ENCODE results near the gene RGS3.
"Not testable (repeated sequence)": the region's sequence is repeated elsewhere in the genome, so short reads cannot be mapped to it uniquely, and the experiment has no call there.

Gene RGS3

GRCh38 chr9:113463418-113464285, at the start of gene RGS3:
RGS3 (plus strand) TSS chr9:113463727; CDS start chr9:113463803, 76 bp downstream.
- no peak for DNase-seq

- DNase-seq: no peak
These were observed 47.3 kb upstream of the RGS3 start for GRCh38 chr9:113416149-113416721.

GRCh38 chr9:113417370-113417769, 46.2 kb upstream of the RGS3 start:
- DNase-seq: peak; percentile 26

- DNase-seq: no peak
These were observed 41.8 kb upstream of the RGS3 start for GRCh38 chr9:113421726-113422125.

DNA sequence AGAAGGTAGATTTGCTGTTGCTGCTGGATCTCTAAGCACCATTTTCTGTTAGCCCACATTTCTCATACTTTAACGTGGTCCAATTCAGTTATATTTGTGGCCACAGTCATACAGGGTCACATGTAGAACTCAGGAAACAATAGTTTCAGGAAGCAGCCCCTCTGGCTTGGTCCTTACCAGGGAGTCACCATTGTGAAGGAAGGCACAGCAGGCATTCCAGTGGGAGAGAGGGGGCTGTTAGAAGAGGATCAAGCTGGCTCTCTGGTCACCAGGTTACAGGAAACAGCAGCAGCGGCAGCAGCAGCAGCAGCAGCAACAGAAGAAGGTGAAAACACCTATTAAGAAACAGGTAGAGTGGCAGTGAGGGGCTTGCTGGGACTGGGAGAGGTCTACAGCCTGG, 38.5 kb upstream of the RGS3 start:
- no peak for DNase-seq

DNA sequence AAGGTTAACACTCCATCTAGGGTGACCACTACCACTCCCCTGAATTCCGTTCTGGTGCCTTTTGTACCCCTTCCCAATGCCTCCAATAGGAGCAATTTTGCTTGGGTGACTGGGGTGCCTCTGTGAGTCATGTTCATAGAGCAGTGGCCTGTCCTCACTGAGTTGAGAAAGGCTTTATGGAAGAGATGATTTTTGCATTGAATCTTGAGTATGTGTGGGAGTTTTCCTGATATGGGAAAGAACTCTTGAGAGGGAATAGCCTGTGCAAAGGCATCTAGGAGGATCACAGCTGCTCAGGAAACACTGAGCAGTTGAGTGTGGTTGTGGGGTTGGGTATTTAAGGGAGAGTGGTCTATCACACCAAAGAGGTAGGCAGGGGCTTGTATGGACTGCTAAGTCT, 36.8 kb upstream of the RGS3 start:
- no peak for DNase-seq

GRCh38 chr9:113427629-113428028, 35.9 kb upstream of the RGS3 start:
- DNase-seq: no peak

DNA sequence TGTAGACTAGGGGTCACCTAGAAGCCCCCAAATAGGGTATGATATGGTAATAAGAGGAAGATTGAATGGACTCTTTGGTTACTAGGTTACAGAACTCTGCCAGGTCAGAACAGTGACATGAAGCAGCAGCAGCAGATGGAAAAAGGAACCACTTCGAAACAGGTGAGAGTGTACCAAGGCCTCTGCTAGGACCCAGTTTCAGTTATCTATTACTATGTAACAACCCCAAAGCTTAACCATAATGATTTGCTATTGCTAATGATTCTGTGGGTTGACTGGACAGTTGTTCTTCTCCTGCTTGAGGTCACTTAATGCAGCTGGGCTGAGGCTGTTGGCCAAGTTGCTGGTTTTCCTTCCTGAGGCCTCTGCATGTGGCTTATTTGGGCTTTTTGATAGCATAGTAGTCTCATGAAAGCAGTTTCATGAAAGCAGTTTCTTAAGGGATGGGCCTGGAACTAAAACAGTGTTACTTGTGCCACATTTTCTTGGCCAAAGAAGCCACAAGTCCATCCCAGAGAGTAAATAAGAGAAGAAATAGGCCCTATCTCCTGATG, 35.4 kb upstream of the RGS3 start:
- DNase-seq: no peak

GRCh38 chr9:113431191-113431590, 32.3 kb upstream of the RGS3 start:
- DNase-seq: no peak

DNA sequence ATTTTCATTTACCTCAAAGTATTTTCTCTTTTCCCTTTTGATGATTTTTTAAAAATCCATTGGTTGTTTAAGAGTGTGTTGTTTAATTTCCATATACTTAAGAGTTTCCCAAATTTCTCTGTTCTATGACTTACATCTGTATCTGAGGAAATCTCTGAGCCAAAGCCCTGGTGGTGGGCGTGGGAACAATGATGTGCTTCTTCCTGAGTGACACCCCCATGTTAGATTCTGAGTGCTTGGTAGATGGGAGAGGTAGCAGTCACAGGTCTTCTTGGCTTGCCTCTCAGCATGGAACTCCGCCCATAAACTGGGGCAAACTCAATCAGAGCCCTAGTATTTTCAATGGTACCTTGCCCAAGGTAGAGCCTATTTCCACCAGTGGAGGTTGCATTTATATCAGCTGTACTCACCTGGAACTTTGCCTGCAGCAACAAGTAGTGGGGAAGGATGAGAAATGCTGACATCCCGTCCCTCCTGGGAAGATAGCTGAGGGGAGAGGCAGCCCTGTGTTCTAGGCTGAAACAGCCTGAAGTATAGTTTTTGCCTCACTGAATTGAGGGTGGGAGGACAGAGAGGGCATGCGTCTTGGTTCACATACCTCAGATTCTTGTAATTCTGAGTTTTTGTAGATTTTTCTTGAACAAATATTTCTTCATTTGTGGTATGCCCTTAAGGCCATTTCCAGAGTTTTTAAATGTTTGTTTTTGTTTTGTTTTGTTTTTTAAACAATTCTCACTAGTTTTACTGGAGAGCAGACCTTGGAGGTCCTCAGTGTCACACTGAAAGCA, 26.6 kb upstream of the RGS3 start:
- no peak for DNase-seq

DNA sequence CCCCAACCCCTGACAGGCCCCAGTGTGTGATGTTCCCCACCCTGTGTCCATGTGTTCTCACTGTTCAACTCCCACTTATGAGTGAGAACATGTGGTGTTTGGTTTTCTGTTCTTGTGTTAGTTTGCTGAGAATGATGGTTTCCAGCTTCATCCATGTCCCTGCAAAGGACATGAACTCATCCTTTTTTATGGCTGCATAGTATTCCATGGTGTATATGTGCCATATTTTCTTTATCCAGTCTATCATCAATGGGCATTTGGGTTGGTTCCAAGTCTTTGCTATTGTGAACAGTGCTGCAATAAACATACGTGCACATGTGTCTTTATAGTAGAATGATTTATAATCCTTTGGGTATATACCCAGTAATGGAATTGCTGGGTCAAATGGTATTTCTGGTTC, 25.8 kb upstream of the RGS3 start:
- DNase-seq: not testable (repeated sequence)

DNA sequence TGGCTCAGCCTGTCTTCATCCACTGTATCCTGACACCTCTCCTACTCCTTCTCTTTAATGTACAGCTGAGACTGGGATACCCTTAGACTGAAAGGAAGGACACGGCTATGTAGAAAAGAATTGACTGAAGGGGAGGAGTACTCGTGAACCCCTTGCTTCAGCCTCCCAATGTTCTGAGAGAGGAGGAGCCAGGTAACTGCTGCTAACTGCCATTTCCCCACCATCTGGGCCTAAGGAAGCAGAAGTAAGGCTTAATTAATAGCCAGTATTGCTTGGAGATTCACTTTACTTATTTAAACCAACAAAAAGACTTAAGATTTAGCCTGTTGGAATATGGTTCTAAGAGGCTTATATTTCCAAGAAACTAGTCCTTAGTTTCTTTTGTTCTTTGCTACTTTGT, 18.8 kb upstream of the RGS3 start:
- no peak for DNase-seq

GRCh38 chr9:113446323-113446740, 17.2 kb upstream of the RGS3 start:
- DNase-seq: peak; percentile 72

GRCh38 chr9:113449376-113449775, 14.2 kb upstream of the RGS3 start:
- no peak for DNase-seq

DNA sequence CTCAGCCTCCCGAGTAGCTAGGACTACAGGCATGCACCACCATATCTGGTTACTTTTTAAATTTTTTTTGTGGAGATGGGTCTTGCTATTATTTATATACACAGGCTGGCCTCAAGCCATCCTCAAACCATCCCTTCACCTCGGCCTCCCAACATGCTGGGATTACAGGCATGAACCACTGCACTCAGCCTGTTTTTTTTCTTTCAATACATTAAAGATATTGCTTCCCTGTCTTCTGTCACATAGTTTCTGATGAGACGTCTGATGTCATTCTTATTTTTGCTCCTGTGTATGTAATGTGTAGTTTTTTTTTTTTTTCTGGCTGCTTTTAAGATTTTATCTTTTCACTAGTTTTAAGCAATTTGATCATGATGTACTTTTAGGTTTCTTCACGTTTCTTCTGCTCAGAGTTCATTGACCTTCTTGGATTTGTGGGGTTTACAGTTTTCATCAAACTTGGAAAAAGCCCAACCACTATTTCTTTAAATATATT, 11.4 kb upstream of the RGS3 start:
- DNase-seq: no peak

DNA sequence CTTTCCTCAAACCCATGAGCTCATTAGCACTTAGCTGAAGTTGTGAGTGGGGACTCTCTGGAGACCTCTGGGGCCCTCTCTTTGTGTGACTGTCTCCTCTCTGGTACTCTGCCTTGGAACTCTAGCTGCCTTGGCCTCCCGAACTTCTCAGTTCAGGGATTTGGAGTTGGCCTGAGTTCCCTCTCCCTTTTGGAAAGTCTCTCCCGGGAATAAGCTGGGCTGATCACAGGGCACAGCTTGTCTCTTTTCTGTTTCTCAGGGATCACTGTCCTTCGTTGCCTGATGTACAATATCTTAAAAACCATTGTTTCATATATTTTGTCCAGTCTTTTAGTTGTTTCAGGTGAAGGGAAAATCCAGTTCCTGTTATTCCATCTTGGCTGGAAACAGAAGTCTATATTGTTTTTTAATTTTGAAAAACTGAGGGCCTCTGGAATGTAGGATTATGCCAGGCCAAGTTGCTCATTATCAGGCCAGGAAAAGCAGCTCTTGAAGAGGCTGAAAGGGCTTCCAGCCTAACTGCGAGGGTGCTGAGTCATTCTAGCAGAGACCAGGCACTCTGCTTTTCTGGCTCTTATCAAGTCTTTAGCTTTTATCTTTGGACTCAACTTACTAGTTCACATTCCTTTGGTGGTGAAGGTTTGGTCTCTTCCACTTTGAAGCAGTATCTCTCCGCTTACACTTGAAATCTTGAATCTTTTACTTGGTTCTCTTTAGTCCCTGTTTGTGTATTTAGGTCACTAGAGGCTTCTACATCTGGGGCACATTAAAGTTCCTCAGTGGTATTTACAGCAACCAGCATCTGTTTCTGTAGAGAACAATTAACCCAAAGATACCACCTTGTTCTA, 8.4 kb upstream of the RGS3 start:
- DNase-seq: peak; percentile 96

DNA sequence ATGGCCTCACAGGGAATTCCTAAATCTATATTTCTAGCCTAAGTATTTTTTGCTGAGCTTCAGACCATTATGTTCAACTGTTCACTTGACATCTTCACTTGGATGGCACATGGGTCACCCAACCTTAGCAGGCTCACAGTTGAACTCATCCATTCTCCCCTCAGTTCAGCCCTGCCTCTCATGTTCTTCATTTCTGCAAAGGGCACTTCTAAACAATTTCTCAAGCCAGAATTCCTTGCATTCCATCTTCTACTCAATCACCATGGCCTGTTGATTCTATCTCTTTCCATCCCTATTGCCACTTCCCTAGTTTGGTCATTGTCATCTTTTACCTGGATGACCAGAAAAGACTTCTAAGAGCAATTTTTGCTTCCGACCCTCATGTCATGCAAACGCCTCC, 7.3 kb upstream of the RGS3 start:
- no peak for DNase-seq

DNA sequence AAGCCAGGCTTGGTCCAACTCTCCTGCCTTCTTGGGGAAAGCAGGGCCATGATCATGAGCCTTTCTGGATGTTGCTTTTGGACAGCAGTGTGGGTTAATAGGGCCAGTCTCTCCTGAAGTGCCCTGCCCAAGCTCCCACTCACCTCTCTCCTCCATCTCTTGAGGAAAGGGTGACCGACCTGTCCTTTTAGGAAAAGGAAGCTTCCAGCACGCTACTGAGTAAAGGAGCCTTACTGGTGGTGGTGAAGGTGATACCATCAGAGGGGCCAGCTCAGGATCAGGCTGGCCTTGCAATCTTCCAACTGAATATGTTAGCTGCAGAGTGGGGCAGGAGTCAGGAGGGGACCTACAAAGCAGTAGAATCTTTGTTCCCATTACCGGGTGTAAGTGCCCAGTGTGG, 2.2 kb upstream of the RGS3 start:
- DNase-seq: no peak

GRCh38 chr9:113461943-113462342, 1.6 kb upstream of the RGS3 start:
- DNase-seq: no peak

GRCh38 chr9:113462781-113463286, 693 bp upstream of the RGS3 start:
- no peak for DNase-seq

DNA sequence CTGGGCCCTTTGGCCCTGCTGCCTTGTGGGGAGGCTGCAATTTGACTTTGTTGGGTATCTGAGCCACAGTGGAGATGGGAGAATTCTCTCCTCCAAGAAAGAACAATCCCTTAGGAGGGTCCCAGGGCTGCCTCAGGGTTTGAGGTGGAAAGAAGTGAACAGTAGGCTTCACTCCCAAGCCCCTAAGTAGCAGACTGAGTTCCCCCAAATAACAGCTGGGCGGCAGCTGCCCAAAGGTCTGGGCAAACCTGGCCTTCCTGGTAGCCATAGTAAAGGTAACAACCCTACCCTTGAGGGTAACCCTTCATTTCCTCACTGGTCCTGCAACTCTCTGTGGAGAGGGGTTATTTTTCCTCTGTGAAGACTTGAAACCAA, 746 bp downstream of the RGS3 start:
- no peak for DNase-seq

DNA sequence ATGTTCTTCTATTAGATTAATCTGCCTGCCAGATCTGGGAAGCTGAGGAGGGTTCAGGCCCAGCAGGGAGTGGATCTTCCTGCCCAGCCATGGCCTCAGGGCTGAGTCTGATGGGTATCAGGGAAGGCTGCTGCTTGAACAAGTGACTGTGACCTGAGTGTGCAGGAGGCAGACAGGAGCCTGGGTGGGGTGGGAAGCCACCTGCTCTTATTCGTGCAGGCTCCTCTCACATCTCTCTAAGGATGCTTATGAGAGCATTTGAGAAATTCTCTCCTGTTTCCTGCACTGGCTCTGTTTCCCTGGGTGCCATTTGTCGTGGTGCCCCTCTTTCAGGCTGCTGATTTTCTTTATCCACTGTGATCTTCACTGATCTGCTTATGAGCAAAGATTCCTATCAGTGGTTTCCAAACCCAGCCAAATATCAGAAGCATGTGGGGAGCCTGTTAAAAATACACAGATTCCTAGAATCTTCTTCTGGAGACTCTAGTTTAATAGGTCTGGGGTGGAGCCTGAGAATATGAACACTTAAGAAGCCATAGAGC, 2.1 kb downstream of the RGS3 start:
- no peak for DNase-seq

Data from hematopoietic multipotent progenitor cell treated with erythropoietin and hydrocortisone succinate and interleukin-3 and kit ligand, for 8 days (in vitro differentiated cells).